HG02571 (cell line): ENCODE measurements around the gene PRR20B.
"Not testable (repeated sequence)": the region's sequence is repeated elsewhere in the genome, so short reads cannot be mapped to it uniquely, and the experiment has no call there.

Experiments used
- ATAC-seq: cut with Tn5 transposase; IDR thresholded peaks from one replicate; pipeline ENCODE4 v1.9.1; 2021; ENCODE audit warnings: mild to moderate bottlenecking, moderate library complexity; ENCODE audit not compliant: unreplicated experiment

The PRR20B gene

DNA sequence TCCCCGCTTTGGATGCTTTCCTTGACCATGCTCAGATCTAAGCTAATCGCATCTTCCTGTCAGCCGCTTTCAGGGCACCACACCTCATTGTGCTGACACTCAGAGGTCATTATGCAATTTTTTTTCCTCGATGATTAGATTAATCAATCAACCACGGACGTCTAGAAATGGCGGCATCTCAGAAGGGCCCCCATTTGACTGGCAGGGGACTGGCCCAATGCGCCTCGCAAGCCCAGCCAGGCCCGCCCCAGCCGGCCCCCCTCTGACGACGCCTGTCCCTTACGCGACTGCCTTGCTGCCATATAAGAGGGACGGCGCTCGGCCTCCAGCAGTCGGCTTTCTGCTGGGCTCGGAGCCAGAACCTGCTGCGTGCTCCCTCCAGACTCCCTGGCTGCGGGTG, at the start of gene PRR20B:
PRR20B (plus strand) TSS at position 301 of the 400 bp plus-strand sequence. CDS start 387 bp downstream, outside the sequence.
- ATAC-seq, result not testable (repeated sequence)

DNA sequence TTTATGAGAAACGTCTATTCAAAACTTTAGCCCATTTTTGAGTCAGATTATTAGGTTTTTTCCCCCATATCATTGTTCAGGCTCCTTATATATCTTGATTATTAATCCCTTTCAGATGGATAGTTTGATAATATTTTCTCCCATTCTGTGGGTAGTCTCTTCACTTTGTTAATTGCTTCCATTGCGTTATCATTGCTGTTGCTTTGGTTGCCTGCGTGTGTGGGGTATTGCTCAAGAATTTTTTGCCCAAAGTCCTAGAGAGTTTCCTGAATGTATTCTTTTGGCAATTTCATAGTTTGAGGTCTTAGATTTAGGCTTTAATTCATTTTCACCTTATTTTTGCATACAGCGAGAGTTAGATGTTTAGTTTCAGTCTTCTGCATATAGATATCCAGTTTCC, 32.3 kb upstream of the PRR20B start:
- no peak for ATAC-seq

GRCh38 chr13:57123681-57124080, 23.6 kb upstream of the PRR20B start:
- ATAC-seq, result no peak

DNA sequence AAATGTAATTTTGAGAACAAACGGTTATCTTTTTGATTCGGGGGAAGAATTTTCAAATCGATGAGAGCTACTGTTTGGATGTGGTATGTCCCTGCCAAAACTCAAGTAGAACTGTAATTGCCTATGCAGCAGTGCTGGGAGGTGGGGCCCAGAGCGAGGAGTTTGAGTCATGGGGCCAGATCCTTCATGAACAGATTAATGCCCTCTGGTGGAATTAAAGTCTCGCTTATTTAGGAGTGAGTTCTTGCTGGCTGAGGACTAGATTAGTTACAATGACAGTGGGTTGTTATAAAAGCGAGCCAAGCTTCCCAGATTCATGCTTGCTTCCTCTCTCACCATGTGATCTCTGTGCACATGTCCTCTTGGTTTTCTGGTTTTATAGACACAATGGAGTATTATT, 18.4 kb upstream of the PRR20B start:
- no peak for ATAC-seq

- ATAC-seq, result no peak
Measured at GRCh38 chr13:57136093-57136492, 11.2 kb upstream of the PRR20B start.

DNA sequence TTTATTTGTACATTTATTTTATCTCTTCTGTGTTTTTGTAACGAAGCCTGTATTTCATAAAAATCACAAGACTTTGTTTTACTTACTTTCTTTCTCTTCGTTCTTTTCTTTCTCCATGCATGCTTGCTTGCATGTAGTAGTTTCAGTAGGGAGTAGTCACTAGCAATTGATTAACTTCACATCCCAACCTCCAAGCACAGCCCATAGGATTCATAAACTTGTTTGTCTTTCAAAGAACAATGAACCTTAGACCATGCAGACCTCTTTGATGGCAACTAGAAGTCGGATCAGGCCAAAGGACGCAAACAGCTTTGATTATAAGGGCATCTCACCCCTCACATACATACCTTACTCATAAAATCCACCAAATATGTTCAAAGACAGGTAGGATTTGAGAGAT, 9.7 kb upstream of the PRR20B start:
- no peak for ATAC-seq

DNA sequence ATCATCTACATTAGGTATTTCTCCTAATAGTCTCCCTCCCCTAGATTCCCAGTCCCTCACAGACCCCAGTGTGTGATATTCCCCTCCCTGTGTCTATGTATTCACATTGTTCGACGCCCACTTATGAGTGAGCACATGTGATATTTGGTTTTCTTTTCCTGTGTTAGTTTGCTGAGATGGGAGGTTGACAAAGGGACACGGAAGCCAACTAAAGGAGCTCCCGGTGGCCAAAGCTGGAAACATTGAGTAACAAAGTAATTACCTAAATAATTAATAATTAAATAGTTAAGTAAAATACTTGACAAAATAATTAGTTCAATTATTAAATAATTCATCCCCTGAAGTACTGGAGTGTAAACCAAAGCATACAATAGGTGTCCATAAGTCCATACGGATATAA, 8.3 kb upstream of the PRR20B start:
- no peak for ATAC-seq

DNA sequence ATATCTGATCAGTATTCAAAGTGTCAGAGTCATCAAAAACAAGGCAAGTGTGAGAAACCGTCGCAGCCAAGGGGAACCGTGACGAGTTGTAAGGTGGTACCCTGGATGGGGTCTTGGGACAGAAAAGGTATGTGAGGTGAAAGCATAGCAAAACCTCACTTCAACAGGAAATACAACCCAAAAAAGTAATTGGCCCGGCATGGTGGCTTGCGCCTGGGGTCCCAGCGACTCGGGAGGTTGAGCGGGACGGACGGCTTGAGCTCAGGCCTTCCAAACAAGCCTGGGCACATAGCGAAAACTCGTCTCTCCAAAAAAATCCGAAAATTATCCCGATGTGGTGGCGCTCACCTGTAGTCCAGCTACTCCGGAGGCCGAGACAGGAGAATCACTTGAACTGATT, 7.5 kb upstream of the PRR20B start:
- not testable (repeated sequence) for ATAC-seq

DNA sequence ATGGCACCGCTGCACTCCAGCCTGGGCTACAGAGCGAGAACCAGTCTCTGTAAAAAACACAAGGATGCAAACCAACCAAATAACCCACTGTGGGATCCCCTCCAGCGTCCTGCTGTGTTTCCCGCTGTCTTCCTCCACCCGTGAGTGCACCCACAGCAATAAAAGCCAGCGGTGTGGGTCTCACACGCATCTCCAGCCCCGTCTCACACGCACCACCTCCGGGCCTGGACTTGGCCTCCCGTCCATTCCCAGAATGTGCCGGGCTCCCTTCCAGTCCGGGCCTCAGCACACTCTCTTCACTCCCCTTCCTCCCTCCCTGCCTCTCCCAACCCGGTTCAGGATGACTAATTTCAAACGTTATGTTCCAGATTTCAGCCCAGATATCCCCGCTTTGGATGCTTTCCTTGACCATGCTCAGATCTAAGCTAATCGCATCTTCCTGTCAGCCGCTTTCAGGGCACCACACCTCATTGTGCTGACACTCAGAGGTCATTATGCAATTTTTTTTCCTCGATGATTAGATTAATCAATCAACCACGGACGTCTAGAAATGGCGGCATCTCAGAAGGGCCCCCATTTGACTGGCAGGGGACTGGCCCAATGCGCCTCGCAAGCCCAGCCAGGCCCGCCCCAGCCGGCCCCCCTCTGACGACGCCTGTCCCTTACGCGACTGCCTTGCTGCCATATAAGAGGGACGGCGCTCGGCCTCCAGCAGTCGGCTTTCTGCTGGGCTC, 6.9 kb upstream of the PRR20B start, which contains the start of gene PRR20A:
PRR20A (plus strand) TSS at position 684 of the 734 bp plus-strand sequence. CDS start 387 bp downstream, outside the sequence.
- not testable (repeated sequence) for ATAC-seq

GRCh38 chr13:57148106-57148505, 818 bp downstream of the PRR20B start:
- ATAC-seq, result not testable (repeated sequence)

- ATAC-seq, result not testable (repeated sequence)
Measured at GRCh38 chr13:57153761-57154160, 6.5 kb downstream of the PRR20B start, which contains the start of gene PRR20C. PRR20C (plus strand) TSS chr13:57154061; CDS start chr13:57154448, 387 bp downstream.

GRCh38 chr13:57160332-57160731, 13.0 kb downstream of the PRR20B start, which contains the start of gene PRR20D:
PRR20D (plus strand) TSS chr13:57160632; CDS start chr13:57161019, 387 bp downstream.
- ATAC-seq, result not testable (repeated sequence)

- not testable (repeated sequence) for ATAC-seq
Measured at GRCh38 chr13:57166897-57167296, 19.6 kb downstream of the PRR20B start, which contains the start of gene PRR20E. PRR20E (plus strand) TSS chr13:57167197; CDS start chr13:57167584, 387 bp downstream.

DNA sequence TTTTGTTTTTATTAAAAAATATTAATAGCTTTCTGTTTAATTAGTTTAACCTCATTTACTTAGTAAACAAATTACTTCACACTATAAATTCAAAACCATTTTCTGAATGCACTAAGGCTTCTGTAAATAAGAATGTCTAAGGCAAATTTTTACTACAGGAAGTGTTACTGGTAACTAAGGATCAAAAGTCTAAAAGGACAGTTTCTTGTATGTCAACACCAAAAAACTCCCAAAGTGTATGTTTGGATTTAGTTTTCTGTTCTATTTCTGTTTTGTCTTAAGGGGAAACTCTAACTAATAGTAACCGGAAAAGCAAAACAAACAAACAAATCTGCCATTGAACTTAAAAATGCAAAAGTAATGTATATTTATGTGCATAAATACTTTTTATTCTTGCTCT, 44.4 kb downstream of the PRR20B start:
- ATAC-seq, result no peak
